GM21515 (cell line): ENCODE results near the gene CRAMP1.
"Not testable (repeated sequence)": the region's sequence is repeated elsewhere in the genome, so short reads cannot be mapped to it uniquely, and the experiment has no call there.

ENCODE experiments used
- ATAC-seq: cut with Tn5 transposase; IDR thresholded peaks from one replicate; pipeline ENCODE4 v1.9.1; 2021; ENCODE audit not compliant: unreplicated experiment

Gene CRAMP1

DNA sequence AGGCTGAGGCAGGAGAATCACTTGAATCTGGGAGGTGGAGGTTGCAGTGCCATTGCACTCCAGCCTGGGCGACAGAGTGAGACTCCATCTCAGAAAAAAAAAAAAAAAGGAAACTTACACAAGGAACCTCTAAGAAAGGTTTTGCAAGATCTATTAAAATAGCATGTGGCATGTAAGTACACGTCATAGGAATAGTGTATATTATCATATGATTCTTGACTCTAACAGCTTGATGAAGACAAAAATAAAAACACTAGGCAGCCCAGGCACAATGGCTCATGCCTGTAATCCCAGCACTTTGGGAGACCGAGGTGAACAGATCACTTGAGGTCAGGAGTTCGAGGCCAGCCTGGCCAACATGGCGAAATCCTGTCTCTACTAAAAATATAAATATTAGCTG lies 16.6 kb upstream of the CRAMP1 start:
- ATAC-seq = not testable (repeated sequence)

DNA sequence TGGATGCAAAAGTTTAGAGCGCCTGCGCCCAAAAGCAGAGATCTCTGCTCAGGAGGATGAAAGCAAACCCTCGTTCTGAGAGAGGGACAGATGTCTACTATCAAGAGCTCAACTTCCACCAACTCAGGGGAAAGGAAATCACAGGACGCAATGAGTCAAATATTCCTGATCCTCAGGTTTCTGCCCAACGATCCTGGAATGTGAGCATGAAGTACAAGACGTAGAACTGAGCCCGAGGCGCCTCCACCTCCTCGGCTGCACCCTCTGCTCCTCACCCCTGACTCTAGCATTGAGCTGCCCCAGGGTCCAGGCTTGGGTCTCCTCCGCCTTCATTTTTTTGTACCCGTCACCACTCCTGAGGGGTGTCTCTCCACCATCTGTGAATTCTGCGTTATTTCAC lies 15.6 kb upstream of the CRAMP1 start:
- no peak for ATAC-seq

DNA sequence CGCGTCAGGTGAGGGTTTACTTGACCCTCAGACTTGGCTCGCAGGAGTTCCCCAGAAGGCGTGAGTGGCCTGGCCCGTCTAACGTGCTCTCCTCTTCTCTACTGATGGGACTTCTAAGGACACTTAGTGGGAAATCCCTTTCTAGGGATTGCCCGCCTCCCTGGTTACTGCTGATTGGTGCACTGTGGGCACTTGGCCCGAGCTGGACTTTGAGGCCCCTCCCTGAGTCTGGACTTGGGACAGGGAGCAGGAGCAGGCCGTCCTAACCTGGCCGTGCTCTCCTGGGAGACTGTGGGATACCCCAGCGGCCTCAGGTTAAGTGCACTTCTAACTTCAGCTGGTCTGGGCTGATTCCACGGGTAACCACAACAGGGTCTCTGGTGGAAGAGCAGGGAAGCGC lies 15.0 kb upstream of the CRAMP1 start:
- no peak for ATAC-seq

DNA sequence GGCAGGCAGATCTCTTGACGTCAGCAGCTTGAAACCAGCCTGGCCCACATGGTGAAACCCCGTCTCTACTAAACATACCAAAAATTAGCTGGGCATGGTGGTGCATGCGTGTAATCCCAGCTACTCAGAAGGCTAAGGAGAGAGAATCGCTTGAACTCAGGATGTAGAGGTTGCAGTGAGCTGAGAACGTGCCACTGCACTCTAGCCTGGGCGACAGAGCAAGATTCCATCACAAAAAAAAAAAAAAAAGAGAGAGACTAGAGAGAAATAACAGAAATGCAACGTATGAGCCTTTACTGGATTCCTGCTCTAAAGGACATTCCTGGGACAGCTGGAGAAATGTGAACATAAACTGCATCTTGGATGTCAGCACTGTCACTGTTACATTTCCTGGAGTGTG lies 11.1 kb upstream of the CRAMP1 start:
- ATAC-seq = no peak

DNA sequence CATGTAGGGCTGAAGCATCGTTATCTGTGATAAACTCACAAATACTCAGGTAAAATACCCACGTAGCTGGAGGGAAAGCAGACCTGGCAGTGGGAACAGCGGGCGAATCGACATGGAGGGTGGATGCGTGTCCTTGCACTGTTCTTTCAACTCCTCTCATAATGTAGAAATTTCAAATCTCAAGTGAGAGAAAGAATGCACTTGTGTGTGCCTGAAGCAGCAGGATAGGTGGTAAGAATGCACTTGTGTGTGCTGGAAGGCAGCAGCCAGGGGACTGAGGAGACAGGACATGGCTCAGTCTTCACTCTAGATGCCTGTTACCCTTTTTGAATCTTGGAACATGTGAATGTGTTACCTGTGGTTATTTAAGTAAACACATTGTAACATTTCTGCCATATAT lies 10.7 kb upstream of the CRAMP1 start:
- ATAC-seq = no peak

DNA sequence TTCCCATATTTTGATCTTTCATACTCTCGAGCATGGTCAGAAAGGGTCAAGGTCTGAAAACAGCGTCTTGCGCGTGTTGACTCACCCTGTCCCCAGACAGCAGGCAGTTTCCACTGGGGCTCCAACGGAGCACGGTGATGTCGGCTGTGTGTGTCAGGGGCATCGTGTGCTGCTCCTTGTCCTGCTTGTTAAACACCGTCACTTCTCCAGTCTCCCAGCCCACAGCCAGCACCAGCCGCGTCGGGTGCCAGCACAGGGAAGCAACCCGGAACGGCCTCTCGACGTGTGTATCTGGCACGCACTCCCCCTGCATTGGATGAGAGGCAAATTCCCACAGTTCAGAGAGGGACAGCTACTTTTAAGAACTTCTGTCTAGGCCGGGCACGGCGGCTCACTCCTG lies 9.9 kb upstream of the CRAMP1 start:
- ATAC-seq = no peak

DNA sequence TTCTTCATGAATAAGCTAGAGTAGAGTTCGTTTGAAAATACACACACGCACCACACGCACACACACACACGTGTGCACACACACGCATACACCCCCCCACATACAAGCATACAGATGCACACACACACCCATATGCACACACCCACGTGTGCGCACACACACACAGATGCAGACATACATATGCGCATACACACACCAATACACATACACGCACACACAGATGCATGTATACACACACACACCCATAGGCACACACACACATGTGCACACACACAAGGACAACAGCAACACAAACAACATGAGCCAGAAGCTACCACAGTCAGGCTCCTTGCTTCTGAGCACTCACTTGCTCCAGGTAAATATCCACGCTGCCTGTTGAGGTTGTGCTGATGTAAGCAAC lies 5.4 kb upstream of the CRAMP1 start:
- ATAC-seq = no peak

DNA sequence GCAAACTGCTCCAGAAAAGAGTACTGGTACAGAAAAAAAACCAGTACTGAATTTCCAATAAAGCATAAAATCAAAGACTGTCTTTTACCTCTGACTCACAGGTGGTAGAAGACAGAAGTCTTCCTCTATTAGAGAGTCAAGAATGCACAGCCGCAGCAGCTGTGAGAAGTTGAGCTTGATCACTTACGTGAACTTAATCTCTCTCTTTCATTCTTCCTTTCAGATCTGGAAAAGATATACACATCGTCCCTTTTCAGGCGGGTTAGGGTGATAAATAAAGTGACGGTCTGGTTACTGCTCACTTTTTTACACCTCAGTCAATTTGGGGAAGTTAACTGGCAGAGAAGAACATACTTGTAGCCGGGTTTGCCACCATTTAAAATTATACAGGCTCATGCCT lies 4.2 kb upstream of the CRAMP1 start:
- no peak for ATAC-seq

DNA sequence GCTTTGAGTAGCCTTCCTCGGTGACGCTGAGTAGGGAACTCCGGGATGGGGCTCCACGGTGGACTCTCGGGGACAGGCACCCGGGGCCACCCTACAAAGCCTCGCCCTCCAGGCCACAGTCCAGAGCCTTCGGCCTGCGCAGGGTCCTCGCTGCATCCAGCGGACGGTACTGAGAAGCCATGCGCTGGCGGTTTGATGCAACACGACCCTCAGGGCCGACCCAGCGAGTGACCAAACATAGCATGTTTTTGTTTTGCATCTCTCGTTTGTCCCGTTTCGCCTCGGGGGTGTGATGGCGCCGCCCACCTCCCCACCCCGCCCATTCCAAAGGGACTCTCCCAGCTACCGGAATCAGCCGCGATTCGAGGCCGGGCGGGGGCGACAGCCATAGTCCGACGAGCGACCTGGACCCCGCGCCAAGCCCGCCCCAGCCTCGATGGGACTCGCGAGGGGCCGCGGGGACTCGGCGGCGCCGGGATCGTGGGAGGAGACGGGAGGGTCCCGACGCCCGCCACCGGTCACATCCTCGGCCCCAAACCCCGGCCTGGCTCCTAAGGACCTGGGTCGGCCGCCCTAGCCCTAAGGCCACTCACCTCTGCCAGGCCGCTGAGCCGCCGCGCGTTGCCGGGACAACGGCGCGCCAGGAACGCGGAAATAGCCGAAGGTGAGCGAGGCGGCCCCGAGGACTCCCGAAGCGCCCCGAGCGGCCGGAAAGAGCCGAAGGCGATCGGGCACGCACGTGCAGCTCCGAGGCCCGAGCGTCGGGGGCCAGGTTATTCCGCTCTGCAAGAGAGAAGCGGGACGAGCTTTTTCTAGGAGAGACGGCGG lies 1.9 kb upstream of the CRAMP1 start:
- ATAC-seq = peak; percentile 40

DNA sequence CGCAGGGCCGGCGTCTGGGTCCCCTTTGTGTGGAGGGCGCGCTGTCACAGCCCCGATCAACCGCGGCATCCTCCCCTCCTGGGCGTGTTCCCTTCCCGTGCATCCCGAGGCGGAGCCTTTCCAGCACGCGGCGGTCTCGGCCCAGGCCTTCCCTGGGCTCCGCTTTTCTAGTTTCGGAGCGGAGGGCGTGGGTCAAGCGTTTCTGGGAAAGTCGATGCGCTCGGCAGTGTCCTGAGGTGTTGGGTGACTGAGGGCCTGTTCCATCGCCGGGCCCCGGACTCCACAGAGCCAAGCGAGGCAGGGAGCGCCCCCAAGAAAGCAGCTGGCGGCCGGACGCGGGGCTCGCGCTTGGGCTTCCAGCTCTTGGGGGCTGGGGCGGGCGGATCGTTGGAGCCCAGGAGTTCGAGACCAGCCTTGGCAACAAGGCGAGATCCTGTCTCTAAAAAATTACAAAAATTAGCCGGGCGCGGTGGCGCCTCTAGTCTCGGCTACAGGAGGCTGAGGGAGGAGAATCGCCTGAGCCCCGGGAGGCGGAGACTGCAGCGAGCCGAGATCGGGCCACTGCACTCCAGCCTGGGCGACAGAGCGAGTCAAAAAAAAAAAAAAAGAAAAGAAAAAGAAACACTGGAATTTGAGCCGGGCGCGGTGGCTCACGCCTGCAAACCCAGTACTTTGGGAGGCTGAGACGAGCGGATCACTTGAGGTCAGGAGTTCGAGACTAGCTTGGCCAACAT lies 1.1 kb upstream of the CRAMP1 start:
- ATAC-seq = no peak

DNA sequence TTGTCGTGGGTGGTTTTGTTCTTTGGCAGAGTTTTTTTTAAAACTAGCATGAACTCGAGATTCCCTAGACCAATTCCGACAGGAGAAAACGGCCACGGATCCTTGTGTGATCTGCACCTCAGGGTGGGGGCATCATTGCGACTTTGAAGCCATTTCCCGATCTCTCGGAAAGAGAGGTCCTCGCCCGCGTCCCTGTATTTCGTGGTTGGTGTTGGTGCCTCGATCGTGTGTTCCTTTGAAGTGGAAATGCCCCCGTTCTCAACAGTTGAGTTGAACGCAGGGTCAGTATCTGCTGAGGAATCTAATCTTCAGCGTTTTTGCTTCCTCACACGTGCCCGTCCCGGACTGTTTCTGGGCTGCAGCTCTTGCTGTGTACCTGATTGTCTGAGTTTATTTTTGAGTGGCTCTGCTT lies 1.1 kb downstream of the CRAMP1 start:
- ATAC-seq = no peak

DNA sequence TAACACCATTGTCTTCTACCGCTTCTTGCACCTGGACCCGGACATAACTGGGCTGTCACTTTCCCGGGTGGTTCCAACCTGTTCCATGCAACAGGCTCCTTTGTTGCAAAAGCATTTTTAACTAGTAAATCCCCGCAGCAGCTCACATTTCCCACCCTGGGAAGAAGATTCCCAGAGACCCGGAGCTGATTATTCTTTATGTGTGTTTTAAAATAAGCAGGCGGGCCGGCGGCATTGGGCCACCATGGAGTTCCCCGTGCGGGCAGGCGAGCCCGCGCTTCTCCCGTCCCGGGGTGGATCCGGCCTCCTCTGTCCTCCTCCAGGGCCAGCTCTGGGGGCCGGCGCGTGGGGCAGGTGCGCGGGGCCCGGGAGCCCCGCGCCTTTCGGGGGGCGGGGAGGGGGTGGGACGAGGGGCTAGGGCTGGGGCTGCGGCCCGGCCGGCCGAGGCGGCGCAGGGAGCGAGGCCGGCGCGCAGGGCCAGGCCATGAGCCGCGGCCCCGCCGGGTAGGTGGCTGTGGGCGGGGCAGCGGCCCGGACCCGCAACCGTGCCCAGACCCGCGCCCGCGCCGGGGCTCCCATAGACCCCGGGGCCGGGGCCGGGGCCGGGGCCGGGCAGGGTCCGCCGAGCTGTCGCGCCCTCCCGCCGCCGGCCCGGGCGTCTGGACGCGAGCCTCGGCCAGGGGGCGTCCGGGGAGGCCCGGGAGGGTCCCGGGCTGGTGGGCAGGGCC lies 1.7 kb downstream of the CRAMP1 start:
- no peak for ATAC-seq

DNA sequence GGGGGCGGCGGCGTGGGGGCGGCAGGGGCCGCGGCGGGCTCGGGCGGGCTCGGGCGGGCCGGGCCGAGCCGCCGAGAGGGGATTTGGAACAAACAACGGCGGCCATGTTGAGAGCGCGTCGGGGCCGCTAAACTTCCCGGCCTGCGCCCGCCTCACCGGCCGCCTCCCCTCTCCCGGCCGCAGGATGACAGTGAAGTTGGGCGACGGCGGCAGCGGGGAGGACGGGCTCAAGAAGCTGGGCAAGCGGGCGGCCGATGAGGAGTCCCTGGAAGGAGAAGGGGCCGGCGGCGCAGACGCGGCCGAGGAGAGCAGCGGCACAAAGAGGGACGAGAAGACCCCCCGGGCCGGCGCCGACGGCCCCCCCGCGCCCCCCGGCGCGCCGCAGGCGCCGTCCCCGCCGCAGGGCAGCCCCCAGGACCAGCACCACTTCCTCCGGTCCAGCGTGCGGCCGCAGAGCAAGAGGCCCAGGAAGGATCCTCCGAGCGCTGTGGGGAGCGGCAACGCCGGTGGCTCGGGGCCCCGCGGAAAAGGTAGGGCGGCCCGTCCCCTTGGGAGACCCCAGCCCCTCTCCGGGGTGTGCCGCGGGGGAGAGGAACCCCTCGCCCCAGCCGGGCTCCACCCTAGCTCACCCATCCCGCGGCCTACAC lies 2.4 kb downstream of the CRAMP1 start:
- no peak for ATAC-seq

DNA sequence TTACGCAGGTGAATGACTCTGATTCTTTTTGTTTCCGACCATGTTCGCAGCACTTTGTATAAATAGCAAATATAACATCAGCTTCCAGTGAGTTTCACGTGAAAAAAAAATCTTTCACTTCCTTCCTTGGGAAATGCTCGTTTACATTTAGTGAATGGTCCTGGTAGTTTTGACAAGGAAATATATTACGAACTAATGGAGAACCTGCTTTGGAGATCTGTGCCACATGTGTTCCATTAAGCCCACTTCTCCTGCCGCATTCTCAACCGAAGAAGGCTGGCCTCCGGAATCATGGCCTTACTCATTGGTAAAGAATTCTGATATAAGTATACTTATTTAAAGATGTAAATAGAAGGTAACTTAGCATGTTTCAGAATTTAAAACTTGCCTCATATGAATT lies 3.6 kb downstream of the CRAMP1 start:
- no peak for ATAC-seq

DNA sequence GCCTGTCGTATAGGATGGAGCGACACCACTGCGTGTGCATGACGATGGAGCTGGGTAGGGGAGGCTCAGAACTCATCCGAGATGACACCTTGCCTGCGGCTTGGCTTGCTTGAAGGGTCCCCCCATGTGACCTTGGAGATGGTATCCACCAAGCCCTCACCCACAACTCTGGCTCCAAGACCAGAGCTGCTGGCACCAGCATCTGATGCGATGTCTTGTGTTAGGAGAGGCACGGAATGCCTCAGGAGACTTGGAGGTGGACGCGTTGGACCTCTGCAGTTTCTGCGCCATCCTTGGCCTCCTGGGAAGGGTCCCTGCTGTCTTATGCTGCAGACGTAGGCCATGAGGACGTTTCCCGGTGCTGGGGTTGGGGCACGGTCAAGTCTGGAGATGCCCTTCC lies 7.8 kb downstream of the CRAMP1 start:
- no peak for ATAC-seq

DNA sequence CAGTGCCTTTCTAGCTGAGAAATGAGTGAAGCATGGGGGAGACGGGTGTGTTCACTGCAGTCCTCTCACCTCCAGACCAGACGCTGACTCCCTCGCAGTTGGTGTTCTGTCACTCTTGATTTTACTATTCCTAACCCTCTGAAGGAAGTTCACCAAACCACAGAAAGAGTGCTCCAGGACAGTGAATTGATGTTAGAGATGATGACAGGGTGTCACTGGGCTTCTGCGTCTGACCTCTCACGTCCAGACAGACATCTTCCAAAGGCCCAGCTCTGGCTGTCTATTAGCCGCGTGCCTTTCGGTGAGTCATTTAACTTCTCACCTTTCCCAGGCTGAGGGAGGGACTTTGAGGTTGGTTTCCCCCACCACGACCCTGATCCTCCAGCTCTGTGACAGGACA lies 8.2 kb downstream of the CRAMP1 start:
- no peak for ATAC-seq

DNA sequence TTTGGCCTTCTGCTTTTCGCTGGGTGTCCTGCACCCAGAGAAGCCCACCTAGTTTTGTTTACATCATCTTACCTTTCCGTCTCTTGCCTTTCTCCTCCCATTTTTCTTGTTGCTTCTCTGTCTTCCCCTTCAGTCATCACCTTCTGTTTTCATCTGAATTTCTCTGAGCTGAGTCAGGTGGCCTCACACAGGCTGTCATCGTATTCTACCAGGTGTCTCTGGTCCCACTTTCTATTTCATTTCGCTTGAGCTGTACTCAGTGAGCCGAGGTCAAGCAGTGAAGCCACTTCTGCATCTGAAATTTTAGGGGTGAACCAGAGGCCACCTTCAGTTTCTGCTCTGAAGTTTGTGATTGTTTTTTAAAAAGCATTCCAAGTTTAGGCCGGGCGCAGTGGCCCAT lies 9.7 kb downstream of the CRAMP1 start:
- ATAC-seq = no peak

DNA sequence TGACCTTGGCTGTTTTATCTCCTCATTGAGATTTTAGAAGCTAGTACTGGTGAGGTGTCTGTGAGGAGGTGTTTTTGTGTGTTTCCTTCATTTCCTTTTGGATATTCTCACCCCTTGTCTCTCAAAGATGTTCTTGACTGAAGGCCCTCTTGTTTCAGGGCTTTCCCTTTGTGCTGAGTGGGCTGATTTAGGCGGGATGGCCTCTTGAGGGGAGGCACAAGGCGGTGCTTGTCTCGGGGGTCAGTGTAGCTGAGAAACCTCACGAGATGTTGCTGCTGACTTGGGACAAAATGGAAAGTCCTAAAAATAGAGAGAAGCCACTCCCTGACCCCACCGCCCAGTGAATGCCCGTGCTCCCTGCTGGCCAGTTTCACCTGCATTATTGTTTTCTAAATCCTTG lies 14.2 kb downstream of the CRAMP1 start:
- ATAC-seq = no peak

DNA sequence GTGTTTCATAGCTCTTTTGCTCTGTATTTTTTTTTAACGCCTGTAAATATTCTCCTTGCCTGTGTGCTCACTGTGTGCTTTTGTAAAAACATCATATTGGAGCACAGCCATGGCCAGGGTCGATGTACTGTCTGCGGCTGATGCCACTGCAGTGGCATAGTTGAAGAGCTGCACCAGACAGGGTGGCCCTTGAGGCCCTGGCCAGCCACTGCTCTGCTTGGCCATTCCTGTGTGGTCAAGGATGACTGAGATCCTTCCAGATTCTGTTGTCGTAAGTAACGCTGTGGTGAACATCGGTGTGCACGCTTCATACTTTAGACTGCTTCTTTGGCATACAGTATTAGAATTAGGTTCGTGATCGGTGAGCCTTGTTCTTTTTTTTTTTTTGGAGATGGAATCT lies 14.6 kb downstream of the CRAMP1 start:
- ATAC-seq = no peak

DNA sequence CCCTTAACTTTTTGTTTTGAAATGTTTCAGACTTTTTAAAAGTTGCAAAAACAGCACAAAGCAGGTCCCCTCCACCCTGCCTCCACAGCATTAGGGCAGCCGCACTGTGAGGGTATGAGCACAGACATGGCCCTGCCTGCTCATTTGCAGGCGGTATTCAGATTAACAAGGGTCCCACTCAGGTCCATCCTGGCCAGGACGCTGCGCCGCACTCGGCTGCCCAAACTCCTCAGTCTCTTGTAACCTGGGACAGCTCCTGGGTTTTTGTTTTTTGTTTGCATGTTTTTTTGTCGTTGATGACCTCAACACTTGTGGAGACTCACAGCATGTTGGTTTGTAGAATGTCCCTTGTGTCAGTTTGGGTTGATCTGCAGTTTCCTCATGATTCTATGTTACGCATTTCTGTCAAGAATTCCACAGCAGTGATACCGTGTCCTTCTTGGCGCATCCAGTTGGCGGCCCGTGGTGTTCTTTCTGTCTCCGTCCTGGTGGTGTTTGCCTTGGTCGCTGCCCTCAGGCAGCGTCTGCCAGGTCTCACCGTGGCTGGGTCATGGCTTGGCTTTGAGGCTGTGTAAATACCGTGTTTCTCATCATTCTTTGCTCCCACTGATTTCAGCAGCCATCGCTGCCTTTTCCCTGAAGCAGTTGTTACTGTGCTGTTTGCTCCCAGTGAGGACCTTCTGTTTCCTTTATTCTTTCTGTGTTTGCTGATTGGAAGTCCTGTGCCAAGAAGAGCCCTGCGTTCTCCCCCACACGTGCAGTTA lies 18.5 kb downstream of the CRAMP1 start:
- no peak for ATAC-seq

DNA sequence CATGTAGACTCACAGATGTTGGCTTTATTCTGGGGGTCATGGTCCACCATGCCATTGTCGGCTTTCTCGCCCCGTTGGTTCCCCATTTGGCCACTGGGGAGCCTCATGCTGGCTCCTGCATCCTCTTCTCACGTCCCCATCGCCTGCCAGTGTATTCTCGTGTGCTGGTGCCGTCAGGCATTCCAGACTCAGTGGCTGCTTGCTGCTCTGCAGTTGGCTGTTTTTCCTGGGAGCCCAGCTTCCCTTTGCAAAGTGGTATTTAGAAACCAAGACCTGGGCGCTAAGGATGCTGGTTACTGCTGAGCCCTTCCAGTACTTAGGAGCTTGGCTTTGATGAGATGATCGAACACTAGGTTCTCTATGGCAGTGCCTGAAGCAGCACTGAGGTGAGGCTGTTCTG lies 19.1 kb downstream of the CRAMP1 start:
- ATAC-seq = no peak
